ENCODE measurements around the gene NOS2. TPM values are rescaled to one million over a fixed set of nuclear protein-coding genes. Genes with fewer than 3 reads are reported as not detected.
"Not testable (repeated sequence)": the region's sequence is repeated elsewhere in the genome, so short reads cannot be mapped to it uniquely, and the experiment has no call there.

Gene NOS2
- total and polyA plus RNA-seq, 10 donors = 0.02 to 0.69 (median 0.13) TPM; not detected in 1

GRCh38 chr17:27825459-27825858 lies 25.1 kb upstream of the NOS2 start:
- H3K36me3 ChIP-seq = no peaks in the 10 kb centered on the region
- H3K9me3 ChIP-seq = peaks cover 0 to 33% (median 23%) of the 10 kb centered on the region in 8 donors
- 63 to 86% (median 72%) methylated on average over 5 of the region's 5 CpGs for WGBS, 5 donors
- H3K4me3 ChIP-seq = no peak overlapping the region
- no peaks in the 10 kb centered on the region for H3K4me1 ChIP-seq
- no peak overlapping the region for H3K27ac ChIP-seq
- intact Hi-C loops (cut with DNase I; ENCODE audit: low total_unique reads) = no loop called here
- no peaks in the 10 kb centered on the region for H3K27me3 ChIP-seq (replicated peaks in 1 of 7)
- no peak for DNase-seq
- TF ChIP-seq POLR2A (IDR thresholded peaks at IDR 0.05) = no peak
- no peak for TF ChIP-seq CTCF (IDR thresholded peaks at IDR 0.05 in 8 of 11, conservative IDR thresholded peaks at IDR 0.05 in 3 of 11)
- no peak for TF ChIP-seq POLR2AphosphoS5 (IDR thresholded peaks at IDR 0.05)

- no peak for DNase-seq
Measured at GRCh38 chr17:27824745-27825144, 24.4 kb upstream of the NOS2 start.

DNA sequence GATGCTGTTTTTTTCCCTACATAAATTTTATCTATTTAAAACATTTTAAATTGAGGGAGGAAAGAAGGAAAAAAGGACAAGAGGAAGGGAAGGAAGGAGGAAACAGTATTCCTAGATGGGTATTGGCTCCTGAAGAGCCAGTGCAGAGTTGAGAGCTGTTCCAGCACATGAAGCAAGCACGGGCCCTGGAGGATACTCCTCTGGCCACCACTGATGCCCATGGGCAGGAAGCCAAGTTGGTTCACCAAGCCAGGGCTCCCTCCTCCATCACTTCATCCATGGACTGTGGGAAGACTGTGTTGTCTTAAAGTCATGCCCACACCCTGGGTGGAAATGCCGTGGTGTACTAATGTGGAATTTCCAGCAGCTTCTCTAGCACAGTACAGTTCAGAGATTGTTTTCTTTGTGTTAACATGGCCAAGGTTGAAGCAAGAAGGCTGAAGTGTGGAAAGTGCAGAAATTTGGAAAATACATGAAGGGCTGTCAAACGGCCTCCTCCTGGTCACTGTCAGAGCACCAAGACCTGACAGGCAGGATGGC lies 23.9 kb upstream of the NOS2 start:
- intact Hi-C loops (cut with DNase I; ENCODE audit: low total_unique reads) = no loop called here
- TF ChIP-seq POLR2AphosphoS5 (IDR thresholded peaks at IDR 0.05) = no peak
- TF ChIP-seq CTCF (IDR thresholded peaks at IDR 0.05 in 8 of 11, conservative IDR thresholded peaks at IDR 0.05 in 3 of 11) = no peak
- TF ChIP-seq POLR2A (IDR thresholded peaks at IDR 0.05) = no peak
- H3K27ac ChIP-seq = no peak overlapping the region
- DNase-seq = no peak
- no peaks in the 10 kb centered on the region for H3K27me3 ChIP-seq (replicated peaks in 1 of 7)
- H3K4me3 ChIP-seq = no peak overlapping the region
- H3K4me1 ChIP-seq = no peaks in the 10 kb centered on the region
- no peaks in the 10 kb centered on the region for H3K36me3 ChIP-seq
- 79 to 90% (median 84%) methylated on average over 3 of the region's 3 CpGs for WGBS, 5 donors
- peaks cover 0 to 34% (median 23%) of the 10 kb centered on the region in 8 donors for H3K9me3 ChIP-seq

More at GRCh38 chr17:27824745-27825144, 24.4 kb upstream of the NOS2 start:
- 89 to 98% (median 89%) methylated on average over 4 of the region's 4 CpGs for WGBS, 5 donors
- no peak overlapping the region for H3K27ac ChIP-seq
- peaks cover 0 to 34% (median 23%) of the 10 kb centered on the region in 8 donors for H3K9me3 ChIP-seq
- no peak for TF ChIP-seq POLR2AphosphoS5 (IDR thresholded peaks at IDR 0.05)
- no peaks in the 10 kb centered on the region for H3K36me3 ChIP-seq
- no peak overlapping the region for H3K4me3 ChIP-seq
- H3K4me1 ChIP-seq = no peaks in the 10 kb centered on the region
- intact Hi-C loops (cut with DNase I; ENCODE audit: low total_unique reads) = no loop called here
- no peaks in the 10 kb centered on the region for H3K27me3 ChIP-seq (replicated peaks in 1 of 7)

DNA sequence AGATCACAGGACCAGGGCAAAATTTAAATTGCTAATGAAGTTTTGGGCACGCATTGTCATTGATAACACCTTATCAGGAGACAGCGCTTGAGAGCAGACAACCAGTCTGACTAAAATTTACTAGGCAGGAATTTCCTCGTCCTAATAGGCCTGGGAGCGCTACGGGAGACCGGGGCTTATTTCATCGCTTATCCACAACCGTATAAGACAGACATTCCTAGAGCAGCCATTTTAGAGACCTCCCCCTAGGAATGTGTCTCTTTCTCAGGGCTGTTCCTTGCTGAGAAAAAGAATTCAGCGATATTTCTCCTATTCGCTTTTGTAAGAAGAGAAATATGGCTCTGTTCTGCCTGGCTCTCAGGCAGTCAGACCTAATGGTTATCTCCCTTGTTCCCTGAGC lies 21.8 kb upstream of the NOS2 start:
- H3K27ac ChIP-seq; H3K4me1 ChIP-seq; H3K36me3 ChIP-seq; H3K4me3 ChIP-seq; DNase-seq; H3K27me3 ChIP-seq (replicated peaks in 1 of 7); intact Hi-C loops (cut with DNase I; ENCODE audit: low total_unique reads): not testable (repeated sequence)
- H3K9me3 ChIP-seq = peaks cover 0 to 34% (median 23%) of the 10 kb centered on the region in 8 donors
- 85 to 96% (median 91%) methylated on average over 10 of the region's 10 CpGs for WGBS, 5 donors

DNA sequence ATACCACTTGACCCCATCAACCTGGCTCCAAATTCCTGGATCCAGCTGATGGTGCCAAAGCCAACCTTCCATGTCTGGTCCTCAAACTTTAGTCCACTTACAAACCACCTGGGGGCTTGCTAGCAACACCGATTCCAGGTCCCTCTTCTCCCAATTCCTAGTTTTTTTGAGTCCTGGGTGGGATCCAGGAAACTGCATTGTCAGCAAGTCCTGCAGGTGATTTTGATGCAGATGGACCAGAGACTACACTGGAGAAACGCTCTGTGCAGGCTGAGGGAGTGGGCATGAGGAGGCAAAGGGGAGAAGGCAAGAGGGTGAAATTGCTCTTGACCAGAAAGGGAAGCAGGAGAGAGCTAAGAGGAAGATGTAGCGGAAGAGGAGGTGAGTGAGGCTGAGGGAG lies 21.0 kb upstream of the NOS2 start:
- DNase-seq = no peak
- 87 to 93% (median 91%) methylated on average over 3 of the region's 3 CpGs for WGBS, 5 donors
- Histone ChIP-seq H3K27ac (no peak overlapping the region), H3K4me1 (no peaks in the 10 kb centered on the region), H3K9me3 (peaks cover 0 to 34% (median 23%) of the 10 kb centered on the region in 8 donors), H3K36me3 (no peaks in the 10 kb centered on the region), H3K4me3 (no peak overlapping the region), H3K27me3 (replicated peaks in 1 of 7) (no peaks in the 10 kb centered on the region)
- TF ChIP-seq POLR2AphosphoS5 (IDR thresholded peaks at IDR 0.05) (no peak), POLR2A (IDR thresholded peaks at IDR 0.05) (no peak), CTCF (IDR thresholded peaks at IDR 0.05 in 8 of 11, conservative IDR thresholded peaks at IDR 0.05 in 3 of 11) (no peak)
- intact Hi-C loops (cut with DNase I; ENCODE audit: low total_unique reads) = no loop called here

Measured in spleen (tissue), 11 donors.